Psoas muscle (tissue), 8 donors: ENCODE measurements around the gene ACSF2. TPM values are rescaled to one million over a fixed set of nuclear protein-coding genes. Genes with fewer than 3 reads are reported as not detected.
A peak's percentile ranks its signal among the peaks of the same experiment; 100 is the strongest.

Source experiments
- ATAC-seq, 4 donors: fragments of 200-7000 bp; cut with Tn5 transposase; one replicate each; pipeline ENCODE4 v1.9.1; 2020; ENCODE audit warnings: moderate library complexity in 3 of 4, mild to moderate bottlenecking in 2 of 4
- DNase-seq, 2 donors: peaks; one replicate each; pipeline ENCODE4 v3.0.0-alpha.2; 2020
- H3K27ac ChIP-seq: fragments of 200-600 bp; one replicate; pipeline ENCODE4 v1.8.0; 2022
- H3K27me3 ChIP-seq, 3 donors: fragments of 200-600 bp in 1 of 3; one replicate each; pipeline versions ENCODE4 v1.6.1 to v1.8.0; 2013 to 2022; ENCODE audit warnings: low read length in 2 of 3, mild to moderate bottlenecking in 2 of 3, moderate library complexity in 1 of 3; ENCODE audit not compliant: insufficient read depth in 3 of 3
- H3K36me3 ChIP-seq, 2 donors: fragments of 200-600 bp in 1 of 2; one replicate each; pipeline versions ENCODE4 v1.6.1 to v1.8.0; 2013 to 2022; ENCODE audit warnings: low read depth in 1 of 2, mild to moderate bottlenecking in 1 of 2, moderate library complexity in 1 of 2; ENCODE audit not compliant: insufficient read depth in 1 of 2
- H3K4me1 ChIP-seq: fragments of 200-600 bp; one replicate; pipeline ENCODE4 v1.8.0; 2022
- H3K4me3 ChIP-seq: fragments of 200-600 bp; one replicate; pipeline ENCODE4 v1.8.0; 2022; ENCODE audit warnings: mild to moderate bottlenecking
- H3K9me3 ChIP-seq: fragments of 200-600 bp; one replicate; pipeline ENCODE4 v1.8.0; 2022
- CTCF ChIP-seq: fragments of 200-600 bp; IDR thresholded peaks from one replicate; pipeline ENCODE4 v1.8.0; 2022; ENCODE audit warnings: antibody characterized with exemption
- WGBS, 3 donors: extraction: QIAGEN DNeasy Blood & Tissue Kit; methylation state at CpG; one replicate each; pipeline versions ENCODE4 v1.1.6 to v1.1.7; 2013; 5-methylcytosine and 5-hydroxymethylcytosine counted together
- intact Hi-C, 2 donors: fragments of 100-400 bp; cut with DNase I; formaldehyde crosslinking; loops; one replicate each; pipeline versions ENCODE4 v1.11.0 to v1.14.2; 2022
- long read RNA-seq, 2 donors: library from polyadenylated mRNA; unstranded; transcript quantifications; one replicate each; pipeline ENCODE4 v2.0.0, GENCODE V29; 2021
- polyA plus RNA-seq, 3 donors: library from polyadenylated mRNA; stranded (reverse); fragments of 200-250 nt; gene quantifications; one replicate each; pipeline ENCODE4 v1.2.3, GENCODE V29; 2013
- total RNA-seq, 4 donors: library from RNA; stranded (reverse); fragmentation: NEBNext Ultra II Directional in 2 of 4; extraction: Animal tissue kit (Norgen Biotek cat#: 25700) in 2 of 4; gene quantifications; one replicate each; pipeline versions ENCODE4 v1.2.1 to v1.2.4, GENCODE V29; 2021 to 2023
- donor health status: healthy with polysubstance abuse.
- donor health status: DM: no; HTN: no; CAD: no; lungs with moderate emphysema.
- donor health status: Bipolar disorder and iron deficiency.
- donor health status: healthy.
- donor health status: DM: yes; HTN: yes; CAD: no.
- donor health status: DM: no; HTN: no; CAD: no.
- donor health status: DM: no; HTN: no; CAD: no.
- donor health status: DM: yes; HTN: yes; CAD: no.

The ACSF2 gene, protein sequence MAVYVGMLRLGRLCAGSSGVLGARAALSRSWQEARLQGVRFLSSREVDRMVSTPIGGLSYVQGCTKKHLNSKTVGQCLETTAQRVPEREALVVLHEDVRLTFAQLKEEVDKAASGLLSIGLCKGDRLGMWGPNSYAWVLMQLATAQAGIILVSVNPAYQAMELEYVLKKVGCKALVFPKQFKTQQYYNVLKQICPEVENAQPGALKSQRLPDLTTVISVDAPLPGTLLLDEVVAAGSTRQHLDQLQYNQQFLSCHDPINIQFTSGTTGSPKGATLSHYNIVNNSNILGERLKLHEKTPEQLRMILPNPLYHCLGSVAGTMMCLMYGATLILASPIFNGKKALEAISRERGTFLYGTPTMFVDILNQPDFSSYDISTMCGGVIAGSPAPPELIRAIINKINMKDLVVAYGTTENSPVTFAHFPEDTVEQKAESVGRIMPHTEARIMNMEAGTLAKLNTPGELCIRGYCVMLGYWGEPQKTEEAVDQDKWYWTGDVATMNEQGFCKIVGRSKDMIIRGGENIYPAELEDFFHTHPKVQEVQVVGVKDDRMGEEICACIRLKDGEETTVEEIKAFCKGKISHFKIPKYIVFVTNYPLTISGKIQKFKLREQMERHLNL
- total RNA-seq (10 to 100 TPM; 14.4 to 72.3 (median 44.7) TPM), polyA plus RNA-seq (10 to 100 TPM; 17.0 to 69.7 (median 19.6) TPM)
- long read RNA-seq, donor 1, partial matches to known transcripts: 6 of 9 reads
- long read RNA-seq, donor 1, other reads (novel, unspliced or antisense): 0 of 9 reads
- long read RNA-seq, donor 2, partial matches to known transcripts: 17 of 26 reads
- long read RNA-seq, donor 2, other reads (novel, unspliced or antisense): 5 of 26 reads

- Histone ChIP-seq H3K4me3 (peak within 1 kb of the TSS; percentile 86), H3K27me3 (no peaks in the 10 kb centered on the region), H3K27ac (peak within 1 kb of the TSS; percentile 83), H3K9me3 (no peaks in the 10 kb centered on the region), H3K4me1 (peaks cover 38% of the 10 kb centered on the region), H3K36me3 (no peaks in the 10 kb centered on the region)
- ATAC-seq: peak; percentile 64 to 85 (median 78)
- no peak for TF ChIP-seq CTCF
- intact Hi-C loops: loop anchor here in 1 of 2 donors (5.0 kb wide), 1 partner anchor 46 kb away; no protein-coding TSS in a partner anchor
- WGBS, 3 donors: 1% methylated on average over 55 to 70 of the region's 70 CpGs
- DNase-seq: peak; percentile 82 to 88
Measured at GRCh38 chr17:50425682-50426471, at the start of gene ACSF2. Gene ACSF2, plus strand, starts transcription at chr17:50426218. Its CDS starts 44 bp downstream, at chr17:50426262.

GRCh38 chr17:50379351-50380132 lies 46.5 kb upstream of the ACSF2 start:
- no peaks in the 10 kb centered on the region for H3K9me3 ChIP-seq
- H3K4me1 ChIP-seq: peaks cover 13% of the 10 kb centered on the region
- intact Hi-C loops: no loop called here
- H3K27me3 ChIP-seq: no peaks in the 10 kb centered on the region
- DNase-seq: no peak
- no peak for TF ChIP-seq CTCF
- peaks cover 2 to 43% of the 10 kb centered on the region in 2 donors for H3K36me3 ChIP-seq
- 83 to 88% (median 87%) methylated on average over 6 of the region's 6 CpGs for WGBS, 3 donors
- H3K27ac ChIP-seq: no peak overlapping the region
- ATAC-seq: peak in 3 of 4 donors; percentile 24 to 60 (median 59)
- H3K4me3 ChIP-seq: no peak overlapping the region

DNA sequence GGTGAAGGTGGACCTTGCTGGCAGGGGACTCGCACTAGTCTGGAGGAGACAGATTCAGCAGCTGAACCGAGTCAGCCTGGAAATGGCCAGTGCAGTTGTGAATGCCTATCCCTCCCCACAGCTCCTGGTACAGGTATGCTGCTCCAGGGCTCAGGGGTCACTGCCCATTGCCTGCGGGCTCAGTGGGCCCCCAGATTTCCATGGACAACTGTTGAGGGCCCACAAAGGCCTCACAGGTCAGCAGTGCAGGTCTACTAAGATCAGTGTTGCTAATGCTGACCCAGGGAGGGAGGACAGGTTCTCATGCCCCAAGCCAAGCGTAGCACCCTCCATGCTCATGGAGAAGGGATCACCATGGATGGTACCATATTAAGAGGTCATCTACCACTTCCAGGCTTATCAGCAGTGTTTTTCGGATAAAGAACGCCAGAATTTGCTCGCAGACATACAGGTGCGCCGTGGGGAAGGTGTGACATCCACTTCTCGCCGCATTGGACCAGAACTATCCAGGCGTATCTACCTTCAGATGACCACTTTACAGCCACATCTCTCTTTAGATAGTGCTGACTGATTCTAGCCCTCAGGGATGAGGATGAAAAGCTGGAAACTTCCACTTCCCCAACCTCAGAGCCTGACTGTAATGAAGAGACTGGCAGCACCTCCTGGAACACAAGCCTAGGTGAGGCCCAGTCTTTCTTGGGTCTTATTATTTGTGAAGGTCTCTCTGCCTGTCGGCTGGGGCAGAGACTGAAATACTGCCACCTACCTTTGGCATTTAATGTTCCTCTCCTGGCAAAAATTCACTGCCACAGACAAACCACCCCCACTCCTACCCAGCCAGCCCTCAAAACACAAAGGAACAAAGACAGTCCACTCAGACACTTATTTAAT lies 45.4 kb upstream of the ACSF2 start:
- whole genome bisulfite sequencing, 3 donors: 86 to 90% (median 87%) methylated on average over 13 of the region's 13 CpGs
- ATAC-seq (peak in 3 of 4 donors; percentile 13 to 21 (median 21)), DNase-seq (no peak)
- Histone ChIP-seq H3K36me3 (peaks cover 10 to 53% of the 10 kb centered on the region in 2 donors), H3K27ac (no peak overlapping the region), H3K4me1 (peaks cover 13% of the 10 kb centered on the region), H3K4me3 (no peak overlapping the region), H3K27me3 (no peaks in the 10 kb centered on the region), H3K9me3 (no peaks in the 10 kb centered on the region)
- intact Hi-C loops: no loop called here
- no peak for TF ChIP-seq CTCF
